HepG2 (cell line): Measurements from ENCODE around the gene USP40. TPM values are rescaled to one million over a fixed set of nuclear protein-coding genes. Genes with fewer than 3 reads are reported as not detected.

ENCODE experiments used
- CBX2 ChIP-seq, 2 experiments: fragments of 200-600 bp in 1 of 2; sonication (generic); formaldehyde crosslinking in 1 of 2; IDR thresholded peaks; 2 replicates each; pipeline versions ENCODE4 v1.7.0 to v1.8.1; 2018 to 2022; ENCODE audit warnings: low read depth in 2 of 2, low read length in 1 of 2, mild to moderate bottlenecking in 1 of 2, missing genetic modification reagents in 1 of 2
- CCDC6 ChIP-seq: sonication (generic); formaldehyde crosslinking; IDR thresholded peaks from 2 replicates; pipeline ENCODE4 v1.8.1; 2022; ENCODE audit warnings: mild to moderate bottlenecking, missing genetic modification reagents, moderate library complexity
- DNMT1 ChIP-seq: sonication (generic); formaldehyde crosslinking; IDR thresholded peaks from 2 replicates; pipeline ENCODE4 v1.5.1; 2020; ENCODE audit warnings: mild to moderate bottlenecking, missing genetic modification reagents
- HNRNPLL ChIP-seq: fragments of 200-400 bp; formaldehyde crosslinking; IDR thresholded peaks from 2 replicates; pipeline ENCODE4 v1.6.1; 2017; ENCODE audit warnings: mild to moderate bottlenecking, low read depth, low read length; ENCODE audit not compliant: poor library complexity, severe bottlenecking
- KDM3A ChIP-seq: IDR thresholded peaks from 2 replicates; pipeline ENCODE4 v1.6.1; 2018; ENCODE audit warnings: low read depth, missing compliant biosample characterization
- MTF2 ChIP-seq: sonication (generic); formaldehyde crosslinking; IDR thresholded peaks from 2 replicates; pipeline ENCODE4 v1.5.0; 2020; ENCODE audit warnings: missing genetic modification reagents, borderline replicate concordance
- NFE2L1 ChIP-seq: sonication (generic); formaldehyde crosslinking; IDR thresholded peaks from 2 replicates; pipeline ENCODE4 v1.4.0; 2020; ENCODE audit warnings: missing genetic modification reagents, mild to moderate bottlenecking, borderline replicate concordance
- NR3C1 ChIP-seq: sonication (generic); formaldehyde crosslinking; IDR thresholded peaks from 2 replicates; pipeline ENCODE4 v1.4.0; 2020; ENCODE audit warnings: missing genetic modification reagents
- PHF21A ChIP-seq: sonication (generic); formaldehyde crosslinking; IDR thresholded peaks from 2 replicates; pipeline ENCODE4 v1.5.0; 2020; ENCODE audit warnings: mild to moderate bottlenecking, missing genetic modification reagents
- PHF8 ChIP-seq: sonication (generic); formaldehyde crosslinking; IDR thresholded peaks from 2 replicates; pipeline ENCODE4 v1.5.0; 2020; ENCODE audit warnings: missing genetic modification reagents
- RAD51 ChIP-seq: fragments of 450-650 bp; IDR thresholded peaks from 2 replicates; pipeline ENCODE4 v1.6.1; 2016; ENCODE audit warnings: borderline replicate concordance
- RELA ChIP-seq: sonication (generic); formaldehyde crosslinking; IDR thresholded peaks from 2 replicates; pipeline ENCODE4 v1.4.0; 2020; ENCODE audit warnings: missing genetic modification reagents
- SOX5 ChIP-seq: IDR thresholded peaks from 2 replicates; pipeline ENCODE4 v1.6.1; 2016; ENCODE audit warnings: borderline replicate concordance
- ZFP36 ChIP-seq: fragments of 150-350 bp; IDR thresholded peaks from 2 replicates; pipeline ENCODE4 v1.6.1; 2018; ENCODE audit warnings: borderline replicate concordance, low read length, low read depth; ENCODE audit not compliant: partially characterized antibody
- ZNF3 ChIP-seq: IDR thresholded peaks from 2 replicates; pipeline ENCODE4 v1.7.0; 2017; ENCODE audit warnings: inconsistent platforms
- ZNF354B ChIP-seq: sonication (generic); formaldehyde crosslinking; IDR thresholded peaks from 2 replicates; pipeline ENCODE4 v1.8.0; 2022; ENCODE audit warnings: mild to moderate bottlenecking, missing genetic modification reagents
- ZNF510 ChIP-seq: sonication (generic); formaldehyde crosslinking; IDR thresholded peaks from 2 replicates; pipeline ENCODE4 v1.4.0; 2020; ENCODE audit warnings: low read depth, mild to moderate bottlenecking, missing genetic modification reagents
- ZNF577 ChIP-seq: sonication (generic); formaldehyde crosslinking; IDR thresholded peaks from 2 replicates; pipeline ENCODE4 v1.4.0; 2020; ENCODE audit warnings: mild to moderate bottlenecking, low read depth, missing genetic modification reagents, borderline replicate concordance
- ZNF766 ChIP-seq: sonication (generic); formaldehyde crosslinking; IDR thresholded peaks from 2 replicates; pipeline ENCODE4 v1.5.0; 2020; ENCODE audit warnings: missing genetic modification reagents, borderline replicate concordance
- ZNF83 ChIP-seq: sonication (generic); formaldehyde crosslinking; IDR thresholded peaks from 2 replicates; pipeline ENCODE4 v1.4.0; 2020; ENCODE audit warnings: missing genetic modification reagents, mild to moderate bottlenecking, borderline replicate concordance
- polyA plus RNA-seq, 8 experiments: library from polyadenylated mRNA; depleted of rRNA in 3 of 8; stranded (reverse) in 7 of 8; unstranded in 1 of 8; fragments of >200 nt; fragmentation: Illumina TruSeq in 4 of 8; extraction: Trizol in 4 of 8; gene quantifications; 2 replicates each; pipeline versions ENCODE4 v1.2.1 to v1.2.3, GENCODE V29; 2011 to 2016; ENCODE audit warnings: low read depth in 4 of 8, missing spikeins in 1 of 8, mixed read lengths in 1 of 8; ENCODE audit not compliant: insufficient read depth in 1 of 8
- total RNA-seq, 5 experiments: library from RNA; depleted of rRNA; stranded (reverse); fragments of >200 nt; fragmentation: Illumina TruSeq; extraction: Trizol; gene quantifications; 2 replicates each; pipeline ENCODE4 v1.2.3, GENCODE V29; 2016; ENCODE audit warnings: low read depth in 1 of 5
- TF ChIP-seq, protein P1 (sequence below): sonication (generic); formaldehyde crosslinking; IDR thresholded peaks from 2 replicates; pipeline ENCODE4 v1.5.0; 2020; ENCODE audit warnings: mild to moderate bottlenecking, missing genetic modification reagents, borderline replicate concordance
- TF ChIP-seq, protein P2 (sequence below): sonication (generic); formaldehyde crosslinking; IDR thresholded peaks from 2 replicates; pipeline ENCODE4 v1.9.0; 2021; ENCODE audit warnings: missing genetic modification reagents, borderline replicate concordance

USP40 gene
- total and polyA plus RNA-seq, 2 of the 13 experiments (the other 11 are each of a cell fraction or from before 2014, with no cell fraction given) = 41.0 to 46.3 TPM

GRCh38 chr2:233566141-233566956 is at the start of gene USP40 (continued):
- 0 out of 2 replicates have a peak, but pooled peaks have one; percentile 79 for TF ChIP-seq CCDC6 (CRISPR knock-in tag)
- no peak for TF ChIP-seq ZNF3 (CRISPR knock-in tag)
- no peak for TF ChIP-seq ZNF354B
- no peak for TF ChIP-seq RELA (CRISPR knock-in tag)
- TF ChIP-seq PHF8 (CRISPR knock-in tag) = peak; percentile 100
- TF ChIP-seq ZNF83 = peak; percentile 94; the same call in 1 of the 2 replicates
- TF ChIP-seq SOX5 (CRISPR knock-in tag) = no peak; the same call in none of the 2 replicates
- peak; percentile 43; the same call in 1 of the 2 replicates for TF ChIP-seq ZNF577 (CRISPR knock-in tag)
- peak; percentile 35; the same call in 1 of the 2 replicates for TF ChIP-seq NFE2L1 (CRISPR knock-in tag)
- TF ChIP-seq, protein P1, sequence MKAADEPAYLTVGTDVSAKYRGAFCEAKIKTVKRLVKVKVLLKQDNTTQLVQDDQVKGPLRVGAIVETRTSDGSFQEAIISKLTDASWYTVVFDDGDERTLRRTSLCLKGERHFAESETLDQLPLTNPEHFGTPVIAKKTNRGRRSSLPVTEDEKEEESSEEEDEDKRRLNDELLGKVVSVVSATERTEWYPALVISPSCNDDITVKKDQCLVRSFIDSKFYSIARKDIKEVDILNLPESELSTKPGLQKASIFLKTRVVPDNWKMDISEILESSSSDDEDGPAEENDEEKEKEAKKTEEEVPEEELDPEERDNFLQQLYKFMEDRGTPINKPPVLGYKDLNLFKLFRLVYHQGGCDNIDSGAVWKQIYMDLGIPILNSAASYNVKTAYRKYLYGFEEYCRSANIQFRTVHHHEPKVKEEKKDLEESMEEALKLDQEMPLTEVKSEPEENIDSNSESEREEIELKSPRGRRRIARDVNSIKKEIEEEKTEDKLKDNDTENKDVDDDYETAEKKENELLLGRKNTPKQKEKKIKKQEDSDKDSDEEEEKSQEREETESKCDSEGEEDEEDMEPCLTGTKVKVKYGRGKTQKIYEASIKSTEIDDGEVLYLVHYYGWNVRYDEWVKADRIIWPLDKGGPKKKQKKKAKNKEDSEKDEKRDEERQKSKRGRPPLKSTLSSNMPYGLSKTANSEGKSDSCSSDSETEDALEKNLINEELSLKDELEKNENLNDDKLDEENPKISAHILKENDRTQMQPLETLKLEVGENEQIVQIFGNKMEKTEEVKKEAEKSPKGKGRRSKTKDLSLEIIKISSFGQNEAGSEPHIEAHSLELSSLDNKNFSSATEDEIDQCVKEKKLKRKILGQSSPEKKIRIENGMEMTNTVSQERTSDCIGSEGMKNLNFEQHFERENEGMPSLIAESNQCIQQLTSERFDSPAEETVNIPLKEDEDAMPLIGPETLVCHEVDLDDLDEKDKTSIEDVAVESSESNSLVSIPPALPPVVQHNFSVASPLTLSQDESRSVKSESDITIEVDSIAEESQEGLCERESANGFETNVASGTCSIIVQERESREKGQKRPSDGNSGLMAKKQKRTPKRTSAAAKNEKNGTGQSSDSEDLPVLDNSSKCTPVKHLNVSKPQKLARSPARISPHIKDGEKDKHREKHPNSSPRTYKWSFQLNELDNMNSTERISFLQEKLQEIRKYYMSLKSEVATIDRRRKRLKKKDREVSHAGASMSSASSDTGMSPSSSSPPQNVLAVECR (CRISPR knock-in tag) = peak; percentile 91
- TF ChIP-seq PHF21A (CRISPR knock-in tag) = peak; percentile 90
- TF ChIP-seq KDM3A (CRISPR knock-in tag) = peak; percentile 39; the same call in 1 of the 2 replicates
- peak; percentile 76; the same call in 1 of the 2 replicates for TF ChIP-seq ZNF766
- peak; percentile 77 for TF ChIP-seq ZNF510
- TF ChIP-seq CBX2 (IDR thresholded peaks at IDR 0.05; ENCODE audit: low read depth, low read length) = no peak
- peak; percentile 62; the same call in 1 of the 2 replicates for TF ChIP-seq CBX2 (CRISPR knock-in tag; IDR thresholded peaks at IDR 0.05; ENCODE audit: low read depth)
- TF ChIP-seq HNRNPLL = peak; percentile 85
- no peak for TF ChIP-seq ZFP36
- TF ChIP-seq MTF2 (CRISPR knock-in tag) = 0 out of 2 replicates have a peak, but pooled peaks have one; percentile 41
- TF ChIP-seq, protein P2, sequence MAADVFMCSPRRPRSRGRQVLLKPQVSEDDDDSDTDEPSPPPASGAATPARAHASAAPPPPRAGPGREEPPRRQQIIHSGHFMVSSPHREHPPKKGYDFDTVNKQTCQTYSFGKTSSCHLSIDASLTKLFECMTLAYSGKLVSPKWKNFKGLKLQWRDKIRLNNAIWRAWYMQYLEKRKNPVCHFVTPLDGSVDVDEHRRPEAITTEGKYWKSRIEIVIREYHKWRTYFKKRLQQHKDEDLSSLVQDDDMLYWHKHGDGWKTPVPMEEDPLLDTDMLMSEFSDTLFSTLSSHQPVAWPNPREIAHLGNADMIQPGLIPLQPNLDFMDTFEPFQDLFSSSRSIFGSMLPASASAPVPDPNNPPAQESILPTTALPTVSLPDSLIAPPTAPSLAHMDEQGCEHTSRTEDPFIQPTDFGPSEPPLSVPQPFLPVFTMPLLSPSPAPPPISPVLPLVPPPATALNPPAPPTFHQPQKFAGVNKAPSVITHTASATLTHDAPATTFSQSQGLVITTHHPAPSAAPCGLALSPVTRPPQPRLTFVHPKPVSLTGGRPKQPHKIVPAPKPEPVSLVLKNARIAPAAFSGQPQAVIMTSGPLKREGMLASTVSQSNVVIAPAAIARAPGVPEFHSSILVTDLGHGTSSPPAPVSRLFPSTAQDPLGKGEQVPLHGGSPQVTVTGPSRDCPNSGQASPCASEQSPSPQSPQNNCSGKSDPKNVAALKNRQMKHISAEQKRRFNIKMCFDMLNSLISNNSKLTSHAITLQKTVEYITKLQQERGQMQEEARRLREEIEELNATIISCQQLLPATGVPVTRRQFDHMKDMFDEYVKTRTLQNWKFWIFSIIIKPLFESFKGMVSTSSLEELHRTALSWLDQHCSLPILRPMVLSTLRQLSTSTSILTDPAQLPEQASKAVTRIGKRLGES = peak; percentile 44; the same call in 1 of the 2 replicates
- no peak for TF ChIP-seq RAD51
- 0 out of 2 replicates have a peak, but pooled peaks have one; percentile 68 for TF ChIP-seq DNMT1 (CRISPR knock-in tag)
- TF ChIP-seq NR3C1 = 0 out of 2 replicates have a peak, but pooled peaks have one; percentile 28
